GM21381 (cell line): ENCODE measurements around the gene PNKP.

Experiments
- ATAC-seq: cut with Tn5 transposase; IDR thresholded peaks from one replicate; pipeline ENCODE4 v1.9.1; 2021; ENCODE audit warnings: mild to moderate bottlenecking, moderate library complexity; ENCODE audit not compliant: unreplicated experiment

PNKP gene

GRCh38 chr19:49847731-49848696 is 19.4 kb downstream of the PNKP start:
- no peak for ATAC-seq

- ATAC-seq = no peak
These were observed 21.0 kb downstream of the PNKP start for GRCh38 chr19:49846408-49846807.

- no peak for ATAC-seq
These were observed 22.0 kb downstream of the PNKP start for GRCh38 chr19:49845414-49845813.

- no peak for ATAC-seq
These were observed 23.0 kb downstream of the PNKP start for GRCh38 chr19:49844138-49845095.

- ATAC-seq = no peak
These were observed 24.1 kb downstream of the PNKP start for GRCh38 chr19:49843265-49843664.

GRCh38 chr19:49840736-49841249 is 26.6 kb downstream of the PNKP start:
- no peak for ATAC-seq

- no peak for ATAC-seq
These were observed 27.1 kb downstream of the PNKP start for GRCh38 chr19:49840321-49840720.

- ATAC-seq = no peak
These were observed 27.7 kb downstream of the PNKP start for GRCh38 chr19:49839713-49840112.

- ATAC-seq = no peak
These were observed 28.3 kb downstream of the PNKP start for GRCh38 chr19:49838885-49839588.

- no peak for ATAC-seq
These were observed 30.0 kb downstream of the PNKP start for GRCh38 chr19:49837425-49837824.

- ATAC-seq = no peak
These were observed 30.4 kb downstream of the PNKP start for GRCh38 chr19:49837009-49837310.

- ATAC-seq = no peak
These were observed 31.0 kb downstream of the PNKP start for GRCh38 chr19:49836176-49837008.

GRCh38 chr19:49835562-49835961 is 31.8 kb downstream of the PNKP start:
- ATAC-seq = no peak

- no peak for ATAC-seq
These were observed 33.8 kb downstream of the PNKP start for GRCh38 chr19:49833599-49833998.

- ATAC-seq = no peak
These were observed 34.8 kb downstream of the PNKP start for GRCh38 chr19:49832556-49832955.

- ATAC-seq = no peak
These were observed 35.8 kb downstream of the PNKP start for GRCh38 chr19:49831592-49831991.

GRCh38 chr19:49830766-49831165 is 36.6 kb downstream of the PNKP start:
- ATAC-seq = no peak

GRCh38 chr19:49829721-49830120 is 37.7 kb downstream of the PNKP start:
- ATAC-seq = no peak

GRCh38 chr19:49829200-49829599 is 38.2 kb downstream of the PNKP start:
- no peak for ATAC-seq

GRCh38 chr19:49827034-49827433 is 40.3 kb downstream of the PNKP start:
- ATAC-seq = no peak
